Tibial nerve (tissue), 3 donors: ENCODE results near the gene PRKCH.

Experiments
- CTCF ChIP-seq, 5 experiments: fragments of 200-600 bp in 3 of 5; fragments of 450-650 bp in 2 of 5; sonication (generic) in 3 of 5; IDR thresholded peaks; one replicate each; pipeline ENCODE4 v1.5.1; 2016 to 2019; ENCODE audit warnings: antibody characterized with exemption in 5 of 5, mild to moderate bottlenecking in 3 of 5, moderate library complexity in 2 of 5
- POLR2A ChIP-seq, 2 donors: fragments of 450-650 bp; IDR thresholded peaks; one replicate each; pipeline ENCODE4 v1.6.1; 2017; ENCODE audit warnings: antibody characterized with exemption in 2 of 2, mild to moderate bottlenecking in 2 of 2, moderate library complexity in 2 of 2

GRCh38 chr14:61482348-61483206 is 161.2 kb downstream of the PRKCH start:
- no peak for TF ChIP-seq POLR2A (IDR thresholded peaks at IDR 0.05)
- no peak for TF ChIP-seq CTCF (IDR thresholded peaks at IDR 0.05)
